NB4 (cell line): Measurements from ENCODE around the gene ZNF689.

Experiments used
- CTCF ChIP-seq: IDR thresholded peaks from one replicate; pipeline ENCODE4 v1.5.1; 2012; ENCODE audit warnings: low read depth, low read length
- MYC ChIP-seq: IDR thresholded peaks from 2 replicates; pipeline ENCODE4 v1.6.1; 2011; ENCODE audit warnings: low read depth, low read length
- POLR2A ChIP-seq: IDR thresholded peaks from 2 replicates; pipeline ENCODE4 v1.6.1; 2011; ENCODE audit warnings: mild to moderate bottlenecking; ENCODE audit not compliant: insufficient read length; ENCODE audit errors: extremely low read depth

- TF ChIP-seq CTCF = no peak
- TF ChIP-seq POLR2A = peak; percentile 78
- peak; percentile 55; the same call in 1 of the 2 replicates for TF ChIP-seq MYC
Measured at GRCh38 chr16:30609926-30610839, at the start of gene ZNF689.
